NCI-H748 treated with DMSO at 0.1 percent for 48 hours (cell line): ENCODE results near the gene ZMIZ1.

Source experiments
- DNase-seq: peaks from one replicate; lab custom pipeline; 2025; lab: John Stamatoyannopoulos, UW

The ZMIZ1 gene, protein sequence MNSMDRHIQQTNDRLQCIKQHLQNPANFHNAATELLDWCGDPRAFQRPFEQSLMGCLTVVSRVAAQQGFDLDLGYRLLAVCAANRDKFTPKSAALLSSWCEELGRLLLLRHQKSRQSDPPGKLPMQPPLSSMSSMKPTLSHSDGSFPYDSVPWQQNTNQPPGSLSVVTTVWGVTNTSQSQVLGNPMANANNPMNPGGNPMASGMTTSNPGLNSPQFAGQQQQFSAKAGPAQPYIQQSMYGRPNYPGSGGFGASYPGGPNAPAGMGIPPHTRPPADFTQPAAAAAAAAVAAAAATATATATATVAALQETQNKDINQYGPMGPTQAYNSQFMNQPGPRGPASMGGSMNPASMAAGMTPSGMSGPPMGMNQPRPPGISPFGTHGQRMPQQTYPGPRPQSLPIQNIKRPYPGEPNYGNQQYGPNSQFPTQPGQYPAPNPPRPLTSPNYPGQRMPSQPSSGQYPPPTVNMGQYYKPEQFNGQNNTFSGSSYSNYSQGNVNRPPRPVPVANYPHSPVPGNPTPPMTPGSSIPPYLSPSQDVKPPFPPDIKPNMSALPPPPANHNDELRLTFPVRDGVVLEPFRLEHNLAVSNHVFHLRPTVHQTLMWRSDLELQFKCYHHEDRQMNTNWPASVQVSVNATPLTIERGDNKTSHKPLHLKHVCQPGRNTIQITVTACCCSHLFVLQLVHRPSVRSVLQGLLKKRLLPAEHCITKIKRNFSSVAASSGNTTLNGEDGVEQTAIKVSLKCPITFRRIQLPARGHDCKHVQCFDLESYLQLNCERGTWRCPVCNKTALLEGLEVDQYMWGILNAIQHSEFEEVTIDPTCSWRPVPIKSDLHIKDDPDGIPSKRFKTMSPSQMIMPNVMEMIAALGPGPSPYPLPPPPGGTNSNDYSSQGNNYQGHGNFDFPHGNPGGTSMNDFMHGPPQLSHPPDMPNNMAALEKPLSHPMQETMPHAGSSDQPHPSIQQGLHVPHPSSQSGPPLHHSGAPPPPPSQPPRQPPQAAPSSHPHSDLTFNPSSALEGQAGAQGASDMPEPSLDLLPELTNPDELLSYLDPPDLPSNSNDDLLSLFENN

DNA sequence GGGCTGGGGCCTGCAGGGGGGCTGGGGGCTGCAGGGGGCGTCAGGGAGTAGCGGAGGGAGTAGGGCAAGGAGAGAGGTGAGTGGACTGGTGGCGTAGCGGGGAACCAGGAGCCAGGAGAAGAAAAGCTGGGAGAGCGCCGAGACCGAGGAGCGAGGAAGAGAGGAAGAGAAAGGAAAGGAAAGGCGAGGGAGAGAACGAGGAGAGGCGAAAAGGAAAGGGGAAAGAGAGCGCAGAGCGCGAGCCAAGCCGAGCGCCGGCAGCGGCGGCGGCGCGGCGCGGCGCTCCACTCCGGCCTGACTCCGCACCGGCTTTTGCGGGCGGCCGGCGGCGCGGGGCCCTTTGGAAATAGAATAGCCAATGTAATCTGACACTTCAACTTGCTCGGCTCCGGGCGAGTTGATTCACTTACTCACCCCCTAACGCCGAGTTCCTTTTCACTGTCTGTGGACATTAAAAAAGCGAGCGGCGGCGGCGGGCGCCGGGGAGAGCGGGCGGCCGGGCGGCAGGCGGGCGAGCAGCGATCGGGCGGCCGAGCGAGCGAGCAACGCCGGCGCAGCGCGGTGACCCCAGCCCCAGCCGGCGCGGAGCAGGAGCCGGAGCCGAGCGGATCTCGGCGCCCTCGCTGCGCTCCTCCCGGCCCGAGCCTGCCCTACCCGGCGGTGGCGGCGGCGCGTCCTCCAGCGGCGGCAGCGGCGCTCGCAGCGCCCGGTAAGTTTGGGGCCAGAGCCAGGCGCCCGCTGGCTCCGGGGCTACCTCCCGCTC is at the start of gene ZMIZ1:
Gene ZMIZ1, plus strand, starts transcription at position 405 of the 763 bp plus-strand sequence. CDS start 132,667 bp downstream, outside the sequence.
- DNase-seq, result no peak

DNA sequence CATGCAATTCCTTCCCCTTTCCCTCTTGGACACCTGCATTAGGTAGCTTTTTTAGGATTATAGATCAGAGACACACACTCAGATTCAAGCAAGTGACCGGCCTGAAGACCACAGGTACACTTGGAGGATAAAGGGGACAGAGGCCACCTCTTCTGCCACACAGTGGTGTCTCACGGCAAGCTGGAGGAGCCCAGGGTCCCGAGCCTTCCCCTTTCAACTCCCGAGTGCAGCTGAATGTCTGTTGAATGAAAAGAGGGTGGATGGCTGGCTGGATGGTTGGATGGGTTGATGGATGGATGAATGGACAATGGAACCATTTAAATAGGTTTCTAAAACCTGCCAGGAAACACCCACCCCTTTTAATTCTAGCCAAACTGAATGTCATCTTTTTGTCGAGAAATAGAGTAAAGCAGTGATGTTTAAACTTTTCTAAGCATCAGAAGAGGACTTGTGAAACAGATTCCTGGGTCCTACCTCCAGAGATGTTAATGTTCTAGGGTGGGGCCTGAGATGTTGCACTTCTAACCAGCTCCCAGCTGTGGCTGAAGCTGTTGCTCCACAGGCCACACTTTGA is 49.2 kb upstream of the ZMIZ1 start:
- DNase-seq, result no peak

DNA sequence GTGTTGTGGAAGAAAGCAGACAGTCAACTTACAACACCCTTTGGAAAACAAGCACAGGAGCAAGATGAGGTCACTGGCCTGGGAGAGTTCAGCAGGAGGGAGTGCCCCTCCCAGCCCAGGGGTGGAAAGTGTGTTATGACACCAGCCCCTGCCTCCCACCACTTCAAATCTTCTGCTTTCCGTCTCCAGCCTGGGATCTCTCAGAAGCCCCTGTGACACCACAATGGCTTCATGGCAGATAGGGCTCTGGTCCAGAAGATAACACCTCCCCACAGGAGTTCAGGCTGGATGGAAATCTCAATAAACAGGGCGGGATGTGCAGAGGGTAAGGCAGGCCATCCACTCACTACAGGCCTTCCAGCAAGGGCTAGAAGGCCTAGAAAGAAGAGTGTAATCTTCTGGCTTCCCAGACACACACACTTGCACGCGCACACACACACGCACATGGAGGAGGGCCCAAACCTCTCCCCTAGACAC is 48.7 kb upstream of the ZMIZ1 start:
- no peak for DNase-seq

DNA sequence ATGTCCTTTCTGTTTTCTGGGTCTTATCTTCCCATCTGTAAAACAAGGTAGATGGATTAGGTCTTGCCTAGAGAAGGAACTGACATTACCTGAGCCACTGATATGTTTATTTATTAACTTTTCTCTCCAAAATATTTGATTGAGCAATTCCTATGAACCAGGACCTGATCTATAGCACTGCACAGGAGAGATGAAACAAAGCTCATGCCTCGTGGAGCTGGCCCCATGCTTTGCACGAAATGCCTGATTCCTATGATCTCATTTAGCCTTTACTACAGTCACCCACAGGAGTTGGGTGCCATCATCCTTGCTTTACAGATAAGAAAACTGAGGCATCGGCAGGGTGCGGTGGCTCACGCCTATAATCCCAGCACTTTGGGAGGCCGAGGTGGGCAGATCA is 48.2 kb upstream of the ZMIZ1 start:
- no peak for DNase-seq

DNA sequence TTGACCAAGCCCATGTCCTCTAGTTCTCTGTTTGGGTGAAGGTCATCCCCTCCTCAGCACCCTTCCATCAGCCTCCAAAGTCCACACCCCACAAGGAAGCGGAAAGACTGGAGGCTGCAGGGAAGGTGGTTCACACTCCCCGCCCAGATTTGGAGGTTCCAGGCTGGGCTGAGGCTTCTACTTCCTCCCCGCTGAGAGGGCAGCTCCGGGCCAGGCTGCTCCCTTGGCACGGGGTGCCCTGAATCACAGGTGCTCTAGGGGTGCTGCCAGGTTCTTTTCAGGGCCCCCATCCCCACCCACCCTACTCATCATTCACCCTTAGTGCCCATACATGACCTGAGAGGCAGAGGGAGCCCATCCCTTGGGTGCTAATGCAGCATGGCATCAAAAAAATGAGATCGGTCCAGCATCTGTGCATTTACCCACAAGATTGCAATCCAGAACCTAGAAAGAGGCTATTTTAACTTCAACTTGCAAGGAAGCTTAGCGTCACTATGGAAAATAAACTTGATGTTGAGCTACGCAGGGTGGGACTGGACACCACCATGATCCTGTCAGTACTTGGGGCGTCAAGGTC is 47.3 kb upstream of the ZMIZ1 start:
- DNase-seq, result no peak

DNA sequence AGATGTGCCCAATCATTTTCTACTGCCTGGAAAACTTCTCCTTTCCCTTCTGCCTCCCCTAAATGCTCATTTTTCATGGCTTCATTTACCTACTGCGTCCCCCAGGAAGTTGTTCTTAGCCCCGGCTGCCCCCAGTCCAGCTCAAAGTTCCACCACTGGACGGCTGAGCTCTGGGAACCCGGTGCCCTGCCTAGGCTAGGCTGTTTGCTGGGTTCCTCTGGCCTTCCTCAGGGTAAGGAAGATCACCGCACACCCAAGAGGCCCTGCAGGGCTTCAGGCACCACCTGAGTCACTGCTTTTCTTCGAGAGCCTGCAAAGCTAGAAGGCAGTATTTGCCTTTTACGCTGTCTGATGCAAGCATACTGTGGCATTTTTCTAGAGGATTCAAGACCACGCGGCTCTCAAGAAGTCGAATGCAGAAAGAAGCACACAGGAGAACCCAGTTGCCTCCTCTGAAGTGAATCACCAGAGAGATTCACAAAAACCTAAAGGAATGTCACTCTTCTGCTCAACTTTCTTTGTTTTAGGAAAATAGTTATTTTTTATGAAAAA is 46.7 kb upstream of the ZMIZ1 start:
- DNase-seq, result no peak

DNA sequence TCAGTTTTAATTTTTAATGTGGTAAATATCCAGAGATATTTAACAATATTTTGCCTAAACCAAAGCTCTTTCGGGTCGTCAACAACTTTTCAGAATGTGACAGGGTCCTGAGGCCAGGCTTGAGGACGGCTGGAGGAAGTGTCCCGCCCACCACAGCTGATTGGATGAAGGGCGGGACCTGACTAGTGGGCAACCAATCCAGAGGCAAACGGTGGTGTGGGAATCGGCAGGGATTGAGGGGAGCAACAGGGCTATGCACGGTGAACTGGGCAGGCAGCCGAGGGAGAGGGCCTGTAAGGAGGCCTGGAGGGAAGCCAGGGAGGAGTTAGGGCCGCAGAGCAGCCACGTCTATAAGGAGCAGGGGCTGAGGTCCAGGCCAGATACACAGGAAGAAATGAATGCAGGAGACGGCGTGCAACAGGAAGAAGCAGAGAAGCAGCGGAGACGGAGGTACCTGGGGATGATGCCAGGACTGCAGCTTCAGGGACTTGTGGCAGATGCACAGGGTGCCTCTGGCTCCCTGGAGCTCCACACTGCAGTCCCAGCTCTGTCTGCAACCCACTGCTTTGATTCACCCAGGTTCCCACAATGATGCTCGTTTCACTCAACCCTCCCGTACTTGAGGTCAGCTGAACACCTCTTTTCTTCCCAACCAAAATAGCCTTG is 46.1 kb upstream of the ZMIZ1 start:
- no peak for DNase-seq

DNA sequence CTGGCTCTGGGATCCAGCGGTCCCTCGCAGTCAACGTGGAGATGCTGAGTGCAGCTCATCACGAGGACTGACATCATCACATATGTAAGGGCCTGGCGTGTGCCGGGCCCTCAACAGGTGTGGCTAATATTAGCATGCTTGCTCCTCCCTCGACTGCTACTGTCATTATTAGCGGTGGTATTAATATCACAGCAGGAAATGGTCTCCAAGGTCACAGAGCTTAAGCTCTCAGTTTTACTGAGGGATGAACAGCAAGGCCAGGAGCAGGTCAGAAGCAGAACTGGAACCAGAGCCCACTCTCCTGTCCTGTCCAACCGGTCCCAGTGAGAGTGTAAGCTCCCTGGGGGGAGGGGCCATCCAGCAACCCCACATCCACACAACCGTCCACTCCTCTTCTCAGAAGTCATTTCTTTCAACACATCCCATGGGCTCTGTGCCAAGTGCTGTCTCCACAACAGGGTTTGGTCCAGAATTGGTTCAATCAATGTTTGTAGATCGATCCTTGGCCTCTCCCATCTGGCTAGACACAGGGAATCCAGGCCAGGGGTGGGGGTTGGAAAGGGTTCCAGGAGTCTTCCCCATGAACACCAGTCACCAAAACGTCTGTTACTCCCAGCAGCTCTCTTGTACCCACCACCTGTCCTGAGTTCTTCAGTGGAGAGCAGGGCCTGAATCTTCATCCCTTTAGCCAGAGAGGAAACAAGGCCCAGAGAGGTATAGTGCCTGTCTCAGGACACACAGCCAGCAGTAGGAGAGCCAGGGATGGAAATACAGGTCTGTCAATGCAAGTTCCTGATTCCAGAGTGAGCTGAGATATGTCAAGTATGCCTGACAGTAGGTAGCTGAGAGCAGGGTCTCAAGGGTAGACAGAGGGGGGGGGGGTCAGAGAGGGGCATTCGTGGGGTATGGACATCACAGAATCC is 45.3 kb upstream of the ZMIZ1 start:
- no peak for DNase-seq

DNA sequence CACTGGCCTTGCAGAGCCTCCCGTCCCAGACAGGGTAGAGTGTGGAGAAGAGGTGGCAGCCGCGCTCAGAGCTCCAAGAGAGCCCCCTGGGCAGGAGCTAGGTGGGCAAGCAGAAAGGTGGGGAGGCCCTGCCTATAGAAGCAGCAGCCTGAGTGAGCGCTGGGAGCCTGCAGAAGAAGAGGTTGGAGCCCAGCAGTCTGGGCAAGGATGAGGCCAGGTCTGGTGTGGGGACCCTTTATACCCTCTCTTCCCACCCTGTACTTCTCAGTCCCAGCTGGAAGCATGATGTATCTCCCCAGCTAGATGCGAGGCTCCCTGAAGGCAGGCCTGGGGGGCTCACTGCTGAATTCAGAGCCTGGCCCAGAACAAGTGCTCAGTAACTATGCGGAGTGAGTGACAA is 44.5 kb upstream of the ZMIZ1 start:
- no peak for DNase-seq

DNA sequence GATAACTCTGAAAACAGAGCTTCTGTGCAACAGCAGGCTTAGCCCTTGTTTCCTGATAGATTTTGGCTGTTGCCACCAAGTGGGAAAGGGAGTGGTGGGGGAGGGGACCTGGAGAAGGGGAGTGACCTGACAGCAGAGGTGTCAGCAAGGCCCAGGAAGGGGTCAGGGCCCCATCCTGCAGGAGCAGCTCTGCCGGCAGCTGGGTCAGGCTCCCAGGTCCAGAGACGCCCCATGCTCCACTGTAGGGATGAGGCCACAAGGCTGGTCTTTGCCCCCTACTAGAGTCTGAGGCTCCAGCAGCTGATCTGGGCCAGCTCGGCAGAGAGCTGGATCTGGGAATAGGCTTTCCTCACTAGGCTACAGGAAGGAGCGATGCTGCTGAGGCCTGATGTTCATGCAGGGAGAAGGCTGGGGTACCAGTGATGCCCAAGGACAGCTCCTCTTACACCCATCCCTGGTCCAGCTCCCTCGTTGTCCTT is 44.0 kb upstream of the ZMIZ1 start:
- DNase-seq, result no peak

DNA sequence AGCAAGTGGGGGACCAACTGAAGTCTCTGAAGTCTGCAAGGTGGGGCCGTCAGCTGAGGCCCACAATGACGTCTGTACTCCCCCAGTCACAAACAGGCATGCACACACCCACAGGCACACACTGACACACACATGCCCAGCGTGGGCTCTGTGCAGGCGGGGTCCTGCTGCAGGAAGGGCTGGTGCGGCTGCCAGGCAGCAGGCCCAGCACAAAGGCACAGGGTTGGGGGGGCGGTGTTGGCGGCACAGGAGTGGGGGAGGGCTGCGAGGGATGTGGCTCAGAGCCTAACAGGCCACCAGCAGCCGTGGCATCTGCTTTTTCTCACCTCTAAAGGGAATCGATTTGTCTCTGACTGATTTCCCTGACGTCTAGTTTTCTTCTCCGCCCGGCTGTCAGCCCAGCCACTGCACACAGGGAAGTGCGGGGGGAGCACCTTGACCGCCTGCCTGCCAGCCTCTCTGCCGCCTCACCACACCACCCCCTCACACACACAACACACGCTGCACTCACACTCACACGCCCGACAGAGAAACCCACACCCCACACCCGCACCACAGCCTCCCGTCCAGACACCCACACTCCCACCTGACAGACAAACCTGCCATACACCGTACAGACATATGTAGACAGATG is 43.5 kb upstream of the ZMIZ1 start:
- no peak for DNase-seq

DNA sequence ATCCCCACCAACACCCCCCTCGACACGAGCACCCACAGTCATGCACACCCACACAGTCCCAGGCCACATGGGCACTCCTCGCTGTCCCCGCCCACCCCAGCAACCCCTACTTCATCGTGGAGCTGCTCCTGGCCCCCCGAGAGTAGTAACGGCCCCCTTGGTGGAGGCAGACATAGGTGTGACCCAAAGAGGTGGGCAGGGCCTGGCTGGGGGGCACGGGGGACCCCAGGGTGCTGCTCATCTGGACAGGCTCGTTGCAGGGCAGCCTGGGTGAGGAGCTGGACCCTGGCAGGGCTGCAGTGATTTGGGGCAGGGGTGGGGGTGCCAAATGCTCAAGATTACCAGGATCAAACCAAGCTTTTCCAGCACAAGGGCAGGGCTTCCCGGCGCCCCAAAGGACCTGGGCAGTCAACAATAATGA is 42.4 kb upstream of the ZMIZ1 start:
- no peak for DNase-seq

DNA sequence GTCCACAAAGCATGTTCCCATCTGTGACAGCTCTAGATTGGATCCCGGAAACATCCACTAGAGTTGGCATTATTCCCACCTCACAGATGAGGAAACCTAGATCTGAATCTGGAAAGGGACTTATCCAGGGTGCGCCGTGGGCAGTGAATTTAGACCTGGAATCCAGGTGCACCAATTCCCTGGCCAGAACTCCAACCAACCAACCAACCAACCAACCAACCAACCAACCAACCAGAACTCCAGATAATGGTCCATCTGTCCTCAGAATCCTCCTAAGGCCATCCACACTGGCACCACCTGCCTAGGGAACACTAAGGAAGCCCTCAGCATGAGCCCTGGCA is 42.0 kb upstream of the ZMIZ1 start:
- DNase-seq, result no peak

DNA sequence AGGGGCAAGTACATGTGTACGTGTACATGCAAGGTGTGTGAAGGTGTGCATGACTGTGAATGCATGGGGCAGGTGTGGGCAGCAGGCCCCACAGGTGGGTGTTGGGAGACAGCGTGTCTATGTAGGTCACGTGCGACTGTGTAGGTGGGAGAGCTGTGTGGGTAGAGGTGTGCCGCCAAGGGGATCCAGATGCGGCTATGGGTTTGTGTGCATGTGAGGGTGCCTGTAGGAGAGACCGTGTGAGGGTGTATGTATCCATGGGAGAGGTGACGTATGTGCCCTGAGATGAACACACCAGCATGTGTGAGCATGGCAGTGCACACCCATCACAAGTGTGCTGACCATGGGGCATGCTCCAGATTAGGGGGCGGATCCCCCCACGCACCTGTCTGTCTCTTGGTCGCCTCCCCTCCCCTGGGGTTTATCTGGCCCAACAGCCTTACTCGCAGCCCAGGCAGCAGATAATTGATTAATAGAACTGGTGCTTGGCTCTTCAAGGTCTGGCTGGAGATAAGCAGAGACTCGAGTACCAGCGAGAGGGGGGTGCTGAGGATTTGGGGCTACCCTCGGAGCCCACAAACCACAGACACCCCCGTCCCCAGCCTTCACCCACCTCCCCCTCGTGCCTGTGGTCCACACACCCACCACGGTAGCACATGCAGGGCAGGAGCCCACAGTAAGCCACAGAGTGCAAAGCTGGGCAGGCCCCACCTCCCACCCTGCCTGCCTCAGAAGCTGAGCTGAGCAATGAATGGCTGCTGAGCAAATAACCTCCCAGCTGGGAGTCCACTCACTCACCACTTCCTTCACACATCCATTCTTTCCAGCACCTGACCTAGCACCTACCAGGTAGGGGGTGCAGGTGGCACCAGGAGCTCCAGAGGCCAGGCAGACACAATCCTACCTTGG is 41.4 kb upstream of the ZMIZ1 start:
- no peak for DNase-seq

DNA sequence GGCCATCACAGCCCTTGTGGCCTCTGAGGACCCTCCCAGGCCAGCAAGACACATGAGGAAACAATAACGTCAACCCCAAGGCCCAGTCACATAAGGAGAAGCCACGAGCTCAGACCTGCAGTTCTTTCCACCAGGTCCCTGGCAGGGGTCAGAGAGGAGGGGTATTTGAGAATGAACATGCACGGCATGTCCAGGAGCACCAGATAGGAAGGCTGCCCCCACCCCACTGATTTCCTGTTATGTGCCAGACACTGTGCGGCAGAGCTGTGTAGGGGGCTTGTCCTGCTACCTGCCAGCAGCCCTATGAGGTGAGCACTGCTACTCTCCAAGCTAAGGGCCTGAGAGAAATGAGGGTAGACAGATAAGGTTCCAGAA is 40.7 kb upstream of the ZMIZ1 start:
- no peak for DNase-seq

DNA sequence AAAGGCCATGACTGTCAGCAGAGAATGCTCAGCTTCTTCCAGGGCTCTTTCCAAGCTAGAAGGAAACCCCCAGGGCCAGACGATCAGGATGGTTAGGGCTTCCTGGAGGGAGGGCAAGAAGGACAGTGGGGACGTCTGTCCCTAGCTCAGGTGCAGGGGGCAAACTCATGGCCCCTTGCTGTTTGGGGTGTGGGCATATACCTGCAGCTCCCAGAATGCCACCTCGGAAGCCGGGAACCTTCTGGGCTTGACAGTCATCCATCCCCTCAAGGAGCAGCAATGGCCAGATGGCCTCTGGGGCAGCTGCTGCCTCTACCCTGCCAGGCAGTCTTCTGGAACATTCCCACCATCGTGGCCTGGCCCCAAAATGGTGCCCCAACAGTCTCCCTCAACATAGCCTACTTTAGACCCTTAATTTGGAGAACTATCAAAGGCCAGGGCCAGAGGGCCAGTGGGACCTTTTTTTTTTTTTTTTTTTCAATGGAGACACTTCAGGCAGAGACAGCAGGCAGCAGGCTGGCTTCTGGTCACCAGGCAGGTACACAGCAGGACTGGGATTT is 40.2 kb upstream of the ZMIZ1 start:
- DNase-seq, result no peak
